Peyer's patch (tissue), 4 donors: ENCODE measurements around the gene MCU. TPM values are rescaled to one million over a fixed set of nuclear protein-coding genes. Genes with fewer than 3 reads are reported as not detected.

Experiments
- DNase-seq, 3 donors: peaks; one replicate each; pipeline ENCODE4 v3.0.0-alpha.2; 2017 to 2019
- H3K27ac ChIP-seq, 4 donors: fragments of 200-600 bp; sonication (generic); one replicate each; pipeline ENCODE4 v1.5.1; 2016 to 2019
- H3K27me3 ChIP-seq, 2 donors: fragments of 200-600 bp; sonication (generic); one replicate each; pipeline ENCODE4 v1.5.1; 2019
- H3K36me3 ChIP-seq, 3 donors: fragments of 200-600 bp; sonication (generic); one replicate each; pipeline ENCODE4 v1.5.1; 2016 to 2019
- H3K4me1 ChIP-seq, 4 donors: fragments of 200-600 bp; sonication (generic); one replicate each; pipeline ENCODE4 v1.5.1; 2016 to 2019
- H3K4me3 ChIP-seq, 4 donors: fragments of 200-600 bp; sonication (generic); 1 replicate in 3 of 4; 2 replicates in 1 of 4; pipeline ENCODE4 v1.5.1; 2016 to 2019; ENCODE audit warnings: mild to moderate bottlenecking in 1 of 4
- H3K9me3 ChIP-seq, 4 donors: fragments of 200-600 bp; sonication (generic); one replicate each; pipeline ENCODE4 v1.5.1; 2016 to 2019; ENCODE audit warnings: mild to moderate bottlenecking in 1 of 4
- CTCF ChIP-seq, 6 experiments: fragments of 450-650 bp in 4 of 6; fragments of 200-600 bp in 2 of 6; sonication (generic) in 1 of 6; IDR thresholded peaks; one replicate each; pipeline ENCODE4 v1.5.1; 2017 to 2019; ENCODE audit warnings: antibody characterized with exemption in 6 of 6, mild to moderate bottlenecking in 3 of 6, moderate library complexity in 1 of 6
- POLR2A ChIP-seq, 2 donors: fragments of 450-650 bp; IDR thresholded peaks; one replicate each; pipeline ENCODE4 v1.5.1; 2017; ENCODE audit warnings: antibody characterized with exemption in 2 of 2, mild to moderate bottlenecking in 2 of 2, moderate library complexity in 2 of 2
- total RNA-seq, 4 donors: library from RNA; depleted of rRNA; stranded (reverse); fragments of >200 nt; gene quantifications; one replicate each; pipeline ENCODE4 v1.1.0, GENCODE V29; 2016

The MCU gene
- total RNA-seq, 4 donors from 2014 or later = 44.6 to 65.8 (median 52.9) TPM

- Histone ChIP-seq H3K27ac (no peak overlapping the region), H3K4me3 (no peak overlapping the region), H3K4me1 (no peaks in the 10 kb centered on the region), H3K9me3 (no peaks in the 10 kb centered on the region), H3K27me3 (no peaks in the 10 kb centered on the region), H3K36me3 (peaks cover 0 to 20% (median 0%) of the 10 kb centered on the region in 3 donors)
- DNase-seq = no peak
- TF ChIP-seq POLR2A (IDR thresholded peaks at IDR 0.05) (no peak), CTCF (IDR thresholded peaks at IDR 0.05) (no peak)
Measured at GRCh38 chr10:72888151-72888638, 196.3 kb downstream of the MCU start.

GRCh38 chr10:72889391-72889831, 197.5 kb downstream of the MCU start:
- no peak for TF ChIP-seq POLR2A (IDR thresholded peaks at IDR 0.05)
- no peak for TF ChIP-seq CTCF (IDR thresholded peaks at IDR 0.05)
- no peak for DNase-seq

GRCh38 chr10:72890086-72890485, 198.1 kb downstream of the MCU start:
- Histone ChIP-seq H3K27ac (no peak overlapping the region), H3K27me3 (no peaks in the 10 kb centered on the region), H3K4me1 (no peaks in the 10 kb centered on the region), H3K36me3 (peaks cover 0 to 19% (median 0%) of the 10 kb centered on the region in 3 donors), H3K9me3 (no peaks in the 10 kb centered on the region), H3K4me3 (no peak overlapping the region)
- TF ChIP-seq POLR2A (IDR thresholded peaks at IDR 0.05) (no peak), CTCF (IDR thresholded peaks at IDR 0.05) (no peak)
- DNase-seq = no peak

More at GRCh38 chr10:72889391-72889831, 197.5 kb downstream of the MCU start:
- H3K27me3 ChIP-seq = no peaks in the 10 kb centered on the region
- no peaks in the 10 kb centered on the region for H3K9me3 ChIP-seq
- H3K27ac ChIP-seq = no peak overlapping the region
- H3K4me3 ChIP-seq = no peak overlapping the region
- no peaks in the 10 kb centered on the region for H3K4me1 ChIP-seq
- H3K36me3 ChIP-seq = peaks cover 0 to 20% (median 0%) of the 10 kb centered on the region in 3 donors

GRCh38 chr10:72893136-72893798, 201.3 kb downstream of the MCU start, which contains the start of gene OIT3:
OIT3 (plus strand) TSS chr10:72893739; CDS start chr10:72893799, 60 bp downstream.
- Histone ChIP-seq H3K4me3 (no peak within 1 kb of the TSS), H3K27me3 (no peaks in the 10 kb centered on the region), H3K27ac (no peak within 1 kb of the TSS), H3K36me3 (peaks cover 0 to 2% (median 0%) of the 10 kb centered on the region in 3 donors), H3K9me3 (no peaks in the 10 kb centered on the region), H3K4me1 (no peaks in the 10 kb centered on the region)
- TF ChIP-seq CTCF (IDR thresholded peaks at IDR 0.05) (no peak), POLR2A (IDR thresholded peaks at IDR 0.05) (no peak)
- no peak for DNase-seq

GRCh38 chr10:72895236-72895850, 203.4 kb downstream of the MCU start:
- Histone ChIP-seq H3K36me3 (no peaks in the 10 kb centered on the region), H3K27me3 (no peaks in the 10 kb centered on the region), H3K4me1 (no peaks in the 10 kb centered on the region), H3K9me3 (no peaks in the 10 kb centered on the region), H3K4me3 (no peak overlapping the region), H3K27ac (no peak overlapping the region)
- no peak for DNase-seq
- TF ChIP-seq POLR2A (IDR thresholded peaks at IDR 0.05) (no peak), CTCF (IDR thresholded peaks at IDR 0.05) (no peak)
